ENCODE data around the gene CTNND2. TPM values are rescaled to one million over a fixed set of nuclear protein-coding genes. Genes with fewer than 3 reads are reported as not detected.
"Not testable (repeated sequence)": the region's sequence is repeated elsewhere in the genome, so short reads cannot be mapped to it uniquely, and the experiment has no call there.

The CTNND2 gene
- total and polyA plus RNA-seq, 5 experiments from 2014 or later: not detected

GRCh38 chr5:11426442-11426841 lies 477.8 kb downstream of the CTNND2 start:
- Mint-ChIP-seq H3K27me3 (peaks cover 0 to 3% (median 2%) of the 10 kb centered on the region in 5 donors), H3K9me3 (peaks cover 0 to 3% (median 0%) of the 10 kb centered on the region in 9 donors), H3K36me3 (no peaks in the 10 kb centered on the region), H3K4me3 (no peak overlapping the region), H3K27ac (no peak overlapping the region), H3K4me1 (no peaks in the 10 kb centered on the region)
- ATAC-seq: no peak
- no peak for DNase-seq
- POLR2A ChIA-PET: no interaction called here

GRCh38 chr5:11422342-11422741 lies 481.9 kb downstream of the CTNND2 start:
- Mint-ChIP-seq H3K36me3 (no peaks in the 10 kb centered on the region), H3K27me3 (peaks cover 0 to 3% (median 1%) of the 10 kb centered on the region in 5 donors), H3K27ac (no peak overlapping the region), H3K4me3 (no peak overlapping the region), H3K4me1 (no peaks in the 10 kb centered on the region), H3K9me3 (peaks cover 0 to 11% (median 5%) of the 10 kb centered on the region in 9 donors)
- ATAC-seq (no peak), DNase-seq (no peak)
- POLR2A ChIA-PET: no interaction called here

GRCh38 chr5:11420969-11421368 lies 483.3 kb downstream of the CTNND2 start:
- Mint-ChIP-seq H3K9me3 (peaks cover 2 to 16% (median 8%) of the 10 kb centered on the region in 9 donors), H3K27ac (no peak overlapping the region), H3K4me3 (no peak overlapping the region), H3K4me1 (no peaks in the 10 kb centered on the region), H3K27me3 (peaks cover 0 to 3% (median under 1%) of the 10 kb centered on the region in 5 donors), H3K36me3 (no peaks in the 10 kb centered on the region)
- ATAC-seq (no peak), DNase-seq (no peak)
- POLR2A ChIA-PET: no interaction called here

GRCh38 chr5:11415751-11416150 lies 488.5 kb downstream of the CTNND2 start:
- peaks cover 0 to 7% (median 0%) of the 10 kb centered on the region in 5 donors for H3K27me3 Mint-ChIP-seq
- peaks cover 0 to 5% (median 0%) of the 10 kb centered on the region in 3 donors for H3K36me3 Mint-ChIP-seq
- peaks cover 8 to 27% (median 12%) of the 10 kb centered on the region in 9 donors for H3K9me3 Mint-ChIP-seq
- H3K27ac Mint-ChIP-seq: no peak overlapping the region
- no peak for ATAC-seq
- H3K4me1 Mint-ChIP-seq: no peaks in the 10 kb centered on the region
- no peak for DNase-seq
- H3K4me3 Mint-ChIP-seq: no peak overlapping the region
- POLR2A ChIA-PET: no interaction called here

GRCh38 chr5:11414732-11415131 lies 489.5 kb downstream of the CTNND2 start:
- H3K9me3 Mint-ChIP-seq: peaks cover 8 to 27% (median 12%) of the 10 kb centered on the region in 9 donors
- H3K4me1 Mint-ChIP-seq, ATAC-seq, POLR2A ChIA-PET, H3K27ac Mint-ChIP-seq, DNase-seq, H3K36me3 Mint-ChIP-seq, H3K4me3 Mint-ChIP-seq, H3K27me3 Mint-ChIP-seq: not testable (repeated sequence)

GRCh38 chr5:11411621-11412020 lies 492.6 kb downstream of the CTNND2 start:
- H3K27me3 Mint-ChIP-seq: peaks cover 0 to 7% (median 2%) of the 10 kb centered on the region in 5 donors
- DNase-seq (no peak), ATAC-seq (no peak)
- H3K9me3 Mint-ChIP-seq: peaks cover 0 to 14% (median 7%) of the 10 kb centered on the region in 9 donors
- POLR2A ChIA-PET: no interaction called here
- no peaks in the 10 kb centered on the region for H3K4me1 Mint-ChIP-seq
- H3K36me3 Mint-ChIP-seq: peaks cover 0 to 5% (median 0%) of the 10 kb centered on the region in 3 donors
- H3K4me3 Mint-ChIP-seq: no peak overlapping the region
- no peak overlapping the region for H3K27ac Mint-ChIP-seq

- Mint-ChIP-seq H3K9me3 (peaks cover 0 to 2% (median 0%) of the 10 kb centered on the region in 9 donors), H3K27me3 (peaks cover 2 to 9% (median 5%) of the 10 kb centered on the region in 5 donors), H3K4me1 (no peaks in the 10 kb centered on the region), H3K4me3 (no peak overlapping the region), H3K27ac (no peak overlapping the region), H3K36me3 (no peaks in the 10 kb centered on the region)
- ATAC-seq (no peak), DNase-seq (no peak)
- POLR2A ChIA-PET: no interaction called here
Observed at GRCh38 chr5:11407556-11408145, 496.6 kb downstream of the CTNND2 start.

GRCh38 chr5:11400316-11400715 lies 503.9 kb downstream of the CTNND2 start:
- Mint-ChIP-seq H3K36me3 (no peaks in the 10 kb centered on the region), H3K9me3 (peaks cover 0 to 2% (median 0%) of the 10 kb centered on the region in 9 donors), H3K4me1 (no peaks in the 10 kb centered on the region), H3K27ac (no peak overlapping the region), H3K27me3 (peaks cover 0 to 8% (median 2%) of the 10 kb centered on the region in 5 donors), H3K4me3 (no peak overlapping the region)
- POLR2A ChIA-PET: no interaction called here
- no peak for DNase-seq
- no peak for ATAC-seq

GRCh38 chr5:11398728-11399127 lies 505.5 kb downstream of the CTNND2 start:
- POLR2A ChIA-PET: no interaction called here
- Mint-ChIP-seq H3K4me1 (no peaks in the 10 kb centered on the region), H3K36me3 (no peaks in the 10 kb centered on the region), H3K27ac (no peak overlapping the region), H3K9me3 (no peaks in the 10 kb centered on the region), H3K27me3 (peaks cover 0 to 7% (median 4%) of the 10 kb centered on the region in 5 donors), H3K4me3 (no peak overlapping the region)
- ATAC-seq: no peak
- DNase-seq: no peak

GRCh38 chr5:11397549-11397948 lies 506.7 kb downstream of the CTNND2 start:
- no peak for DNase-seq
- POLR2A ChIA-PET: no interaction called here
- Mint-ChIP-seq H3K27me3 (peaks cover 0 to 10% (median 4%) of the 10 kb centered on the region in 5 donors), H3K27ac (no peak overlapping the region), H3K4me3 (no peak overlapping the region), H3K9me3 (no peaks in the 10 kb centered on the region), H3K36me3 (no peaks in the 10 kb centered on the region), H3K4me1 (no peaks in the 10 kb centered on the region)
- no peak for ATAC-seq

GRCh38 chr5:11396917-11397316 lies 507.3 kb downstream of the CTNND2 start:
- ATAC-seq (no peak), DNase-seq (no peak)
- no peaks in the 10 kb centered on the region for H3K9me3 Mint-ChIP-seq
- no peaks in the 10 kb centered on the region for H3K36me3 Mint-ChIP-seq
- H3K4me3 Mint-ChIP-seq: no peak overlapping the region
- H3K4me1 Mint-ChIP-seq: no peaks in the 10 kb centered on the region
- peaks cover 0 to 10% (median 4%) of the 10 kb centered on the region in 5 donors for H3K27me3 Mint-ChIP-seq
- POLR2A ChIA-PET: no interaction called here
- H3K27ac Mint-ChIP-seq: no peak overlapping the region

- Mint-ChIP-seq H3K27me3 (peaks cover 2 to 19% (median 8%) of the 10 kb centered on the region in 5 donors), H3K4me3 (no peak overlapping the region)
- POLR2A ChIA-PET: no interaction called here
Observed at GRCh38 chr5:11394933-11395332, 509.3 kb downstream of the CTNND2 start.

GRCh38 chr5:11390291-11390767 lies 513.9 kb downstream of the CTNND2 start:
- POLR2A ChIA-PET: no interaction called here
- peaks cover 13 to 44% (median 21%) of the 10 kb centered on the region in 5 donors for H3K27me3 Mint-ChIP-seq
- H3K36me3 Mint-ChIP-seq: no peaks in the 10 kb centered on the region
- H3K27ac Mint-ChIP-seq: no peak overlapping the region
- H3K9me3 Mint-ChIP-seq: peaks cover 0 to 9% (median 0%) of the 10 kb centered on the region in 9 donors
- ATAC-seq (no peak), DNase-seq (no peak)
- H3K4me3 Mint-ChIP-seq: no peak overlapping the region
- peaks cover 0 to 10% (median 2%) of the 10 kb centered on the region in 4 donors for H3K4me1 Mint-ChIP-seq

More at GRCh38 chr5:11394933-11395332, 509.3 kb downstream of the CTNND2 start:
- H3K9me3 Mint-ChIP-seq: no peaks in the 10 kb centered on the region
- no peak for ATAC-seq
- H3K4me1 Mint-ChIP-seq: no peaks in the 10 kb centered on the region
- DNase-seq: no peak
- no peak overlapping the region for H3K27ac Mint-ChIP-seq
- no peaks in the 10 kb centered on the region for H3K36me3 Mint-ChIP-seq

GRCh38 chr5:11387382-11387781 lies 516.9 kb downstream of the CTNND2 start:
- H3K4me1 Mint-ChIP-seq: peaks cover 5 to 14% (median 9%) of the 10 kb centered on the region in 4 donors
- no peak for ATAC-seq

More at GRCh38 chr5:11387382-11387781, 516.9 kb downstream of the CTNND2 start:
- Mint-ChIP-seq H3K4me3 (no peak overlapping the region), H3K36me3 (peaks cover 0 to 2% (median 0%) of the 10 kb centered on the region in 3 donors), H3K27ac (no peak overlapping the region), H3K27me3 (peaks cover 33 to 60% (median 36%) of the 10 kb centered on the region in 5 donors), H3K9me3 (peaks cover 0 to 15% (median 0%) of the 10 kb centered on the region in 9 donors)
- POLR2A ChIA-PET: no interaction called here
- DNase-seq: no peak
